GDM1 (cell line): ENCODE measurements around the gene FBN1.

Experiments used
- DNase-seq: peaks from one replicate; lab custom pipeline; 2025; lab: John Stamatoyannopoulos, UW

Gene FBN1

DNA sequence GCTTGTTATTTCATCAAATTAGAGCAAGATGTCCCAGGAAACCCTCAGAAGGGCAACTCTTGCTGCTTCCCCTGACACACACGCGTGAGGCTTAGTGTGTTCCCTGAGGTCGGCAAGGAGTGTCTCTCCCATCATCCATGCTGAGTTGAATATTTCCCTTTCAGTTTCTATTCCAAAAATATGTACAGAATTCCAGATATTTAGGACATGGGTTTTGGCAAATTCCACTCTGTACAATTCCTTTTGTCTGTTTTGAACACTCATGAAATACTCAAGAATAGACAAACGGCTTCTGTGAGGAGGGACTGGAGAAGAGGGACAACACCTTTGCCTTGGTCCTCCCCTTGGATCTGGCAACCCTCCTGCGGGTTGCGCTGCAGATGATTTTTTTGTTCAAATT, 176.2 kb downstream of the FBN1 start:
- no peak for DNase-seq

GRCh38 chr15:48467801-48468200, 177.7 kb downstream of the FBN1 start:
- no peak for DNase-seq

DNA sequence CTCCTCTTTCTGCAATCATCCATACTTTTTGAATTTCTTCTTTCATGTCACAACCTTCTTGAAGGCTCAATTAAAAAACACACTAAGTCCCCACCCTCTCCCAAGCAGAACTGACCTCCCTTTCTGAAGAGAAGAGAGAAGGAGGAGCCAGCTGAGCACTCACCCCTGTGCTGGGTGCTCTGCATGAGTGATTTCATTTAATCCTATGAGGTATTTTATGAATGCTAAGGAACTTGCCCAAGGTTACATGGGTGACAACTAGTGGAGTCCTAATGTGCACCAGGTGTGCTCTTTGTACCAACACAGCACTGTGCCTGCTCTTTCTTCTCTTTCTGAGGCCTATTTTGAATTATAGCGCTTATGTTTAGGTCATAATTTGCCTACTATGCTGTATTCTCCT, 178.7 kb downstream of the FBN1 start:
- no peak for DNase-seq

DNA sequence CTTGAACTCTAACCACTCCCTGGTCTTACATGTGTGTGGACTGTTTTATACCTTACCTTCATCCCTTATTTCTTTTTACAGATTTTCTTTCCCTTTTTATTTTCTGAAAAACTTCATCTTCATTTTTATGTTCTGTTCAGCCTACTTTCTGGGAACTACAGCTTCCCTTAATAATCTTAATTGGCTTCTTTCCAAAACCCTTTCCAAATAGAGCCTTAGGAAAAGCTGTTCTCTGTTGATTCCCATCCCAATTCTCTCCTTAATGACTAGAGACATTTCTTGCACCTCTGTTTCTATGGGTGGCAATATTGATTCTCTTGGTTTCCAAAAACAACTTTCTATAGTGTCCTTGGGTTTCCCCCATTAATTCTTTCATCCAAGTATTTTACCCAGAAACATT, 179.4 kb downstream of the FBN1 start:
- DNase-seq, result no peak

DNA sequence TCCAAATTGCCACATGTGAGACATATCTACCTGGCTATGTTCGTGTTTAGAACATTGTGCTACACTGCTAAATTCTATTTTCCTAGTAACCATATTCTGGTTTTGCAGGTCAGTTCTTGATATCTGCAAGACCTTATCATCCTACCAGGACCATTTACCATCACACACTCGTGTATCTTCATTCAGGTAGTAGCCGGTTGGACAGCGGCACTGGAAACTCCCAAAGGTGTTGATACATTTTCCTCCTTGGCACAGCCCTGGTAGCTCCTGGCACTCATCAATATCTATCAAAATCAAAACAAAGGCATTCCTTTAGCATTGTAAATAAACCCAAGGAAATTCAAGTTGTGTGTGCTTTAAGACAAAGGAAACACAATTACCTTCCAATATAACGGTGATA, 180.1 kb downstream of the FBN1 start:
- DNase-seq, result no peak

- DNase-seq, result no peak
These were observed 182.1 kb downstream of the FBN1 start for GRCh38 chr15:48463366-48463880.

DNA sequence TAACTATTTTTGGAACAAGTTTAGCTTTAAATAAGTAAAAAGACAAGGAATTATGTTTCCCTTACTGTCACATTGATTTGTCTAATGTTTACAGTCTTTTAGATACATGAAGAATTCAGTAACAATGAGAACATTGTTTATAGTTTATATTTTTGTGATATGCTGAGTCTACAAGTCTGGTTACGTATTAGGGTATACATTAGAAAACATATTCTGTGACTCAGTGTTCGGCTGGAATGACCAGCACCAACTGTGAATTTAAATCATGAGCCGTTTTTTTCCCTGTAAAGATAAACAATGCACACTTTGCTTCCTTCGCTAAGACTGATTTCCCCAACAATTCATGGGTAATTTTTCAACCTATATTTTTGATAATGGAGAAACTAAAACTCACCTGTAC, 182.8 kb downstream of the FBN1 start:
- no peak for DNase-seq

- no peak for DNase-seq
These were observed 185.7 kb downstream of the FBN1 start for GRCh38 chr15:48459571-48460442.

DNA sequence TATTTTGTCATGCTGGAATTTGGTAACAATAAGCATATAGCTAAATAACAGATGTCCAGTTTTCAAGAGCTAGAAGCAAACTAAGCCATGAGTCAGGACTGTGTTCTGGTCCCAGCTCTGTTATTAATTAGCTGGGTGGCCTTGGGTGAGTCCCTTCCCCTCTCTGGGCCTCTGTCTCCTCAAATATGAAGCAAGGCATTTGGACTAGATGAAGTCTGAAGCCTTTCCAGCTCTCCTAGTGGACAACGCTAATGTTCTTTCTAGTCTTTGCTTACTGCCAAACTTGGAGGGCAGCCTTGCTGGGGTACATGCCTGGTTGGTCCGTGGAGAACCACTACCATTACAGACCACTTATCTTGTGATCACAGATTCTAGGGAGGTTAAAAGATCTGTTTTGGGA, 186.6 kb downstream of the FBN1 start:
- no peak for DNase-seq

GRCh38 chr15:48456134-48456533, 189.4 kb downstream of the FBN1 start:
- DNase-seq, result no peak

DNA sequence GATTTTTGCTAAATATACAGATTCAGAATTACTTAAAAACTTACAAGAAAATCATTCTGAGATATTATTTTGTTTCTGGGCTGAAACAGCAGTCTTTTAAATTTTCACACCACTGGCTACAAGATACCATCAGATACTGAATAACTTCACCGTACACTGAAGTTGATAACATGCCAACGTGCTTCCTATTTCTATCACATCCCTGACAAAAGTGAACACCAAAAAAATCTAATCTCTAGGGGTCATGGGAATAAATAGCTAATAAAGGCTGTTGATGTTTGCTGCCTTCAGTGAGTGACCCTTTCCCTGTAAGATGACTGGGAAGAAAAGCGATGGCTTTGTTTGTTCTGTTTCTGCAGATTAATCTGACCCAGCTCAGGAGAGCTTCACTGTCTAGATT, 193.8 kb downstream of the FBN1 start:
- DNase-seq, result no peak

DNA sequence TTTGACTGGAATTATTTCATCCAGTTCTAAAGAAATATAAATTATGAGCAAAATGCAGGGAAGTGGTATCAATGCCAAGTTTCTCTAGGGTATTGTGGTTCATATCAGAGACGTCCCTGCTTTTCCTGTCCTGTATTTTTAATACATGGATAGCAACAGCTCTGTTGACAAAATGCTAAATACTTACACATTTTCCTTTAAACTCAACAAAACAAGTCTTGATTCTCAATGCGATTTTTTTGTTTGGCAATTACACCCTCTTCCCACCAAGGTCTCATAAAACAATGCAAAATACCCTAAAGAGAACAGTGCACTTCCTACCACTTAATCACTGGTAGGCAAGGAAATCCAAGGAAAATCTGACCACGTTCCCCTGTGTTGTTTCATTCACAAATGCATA, 194.3 kb downstream of the FBN1 start:
- DNase-seq, result no peak

DNA sequence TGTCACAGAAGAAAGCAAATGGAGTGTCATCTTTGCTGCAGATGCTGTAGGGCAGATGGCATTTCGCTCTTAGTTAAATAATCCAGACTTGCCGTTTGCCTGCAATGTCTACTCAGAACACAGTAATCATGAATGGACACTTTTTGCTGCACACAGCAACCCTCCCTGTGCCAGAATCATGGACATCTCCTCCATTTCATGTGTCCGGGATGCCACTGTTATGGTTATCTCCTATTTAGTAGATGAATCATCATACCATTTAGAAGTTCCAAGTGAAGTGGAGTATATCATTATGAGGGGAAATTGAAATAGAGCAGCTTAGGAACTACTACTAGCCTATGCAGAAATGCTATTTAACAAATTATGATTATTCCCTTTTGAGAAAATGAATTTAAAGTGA, 195.8 kb downstream of the FBN1 start:
- DNase-seq, result no peak

GRCh38 chr15:48447657-48448056, 197.9 kb downstream of the FBN1 start:
- no peak for DNase-seq

DNA sequence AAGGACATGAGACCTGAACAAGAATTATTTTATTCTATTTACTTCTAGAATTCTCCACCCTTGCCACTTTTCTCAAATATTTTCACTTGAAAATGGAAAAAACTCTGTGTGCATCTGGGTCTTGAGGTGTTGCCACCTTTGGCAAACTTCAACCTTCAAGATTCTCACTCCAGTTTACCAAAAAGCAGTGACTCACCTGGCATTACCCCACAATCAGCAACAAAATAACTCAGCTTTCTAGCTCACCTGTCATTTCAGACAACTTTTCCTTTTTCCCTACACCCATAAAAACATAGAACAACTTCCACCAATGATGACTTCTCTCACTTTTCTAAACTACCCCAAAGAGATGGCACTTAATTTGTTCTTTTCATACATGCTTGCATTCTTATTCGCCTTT, 198.5 kb downstream of the FBN1 start:
- no peak for DNase-seq

- DNase-seq, result no peak
These were observed 203.5 kb downstream of the FBN1 start for GRCh38 chr15:48442011-48442410.

GRCh38 chr15:48440084-48440483, 205.4 kb downstream of the FBN1 start:
- no peak for DNase-seq

- DNase-seq, result no peak
These were observed 208.3 kb downstream of the FBN1 start for GRCh38 chr15:48437178-48437577.

DNA sequence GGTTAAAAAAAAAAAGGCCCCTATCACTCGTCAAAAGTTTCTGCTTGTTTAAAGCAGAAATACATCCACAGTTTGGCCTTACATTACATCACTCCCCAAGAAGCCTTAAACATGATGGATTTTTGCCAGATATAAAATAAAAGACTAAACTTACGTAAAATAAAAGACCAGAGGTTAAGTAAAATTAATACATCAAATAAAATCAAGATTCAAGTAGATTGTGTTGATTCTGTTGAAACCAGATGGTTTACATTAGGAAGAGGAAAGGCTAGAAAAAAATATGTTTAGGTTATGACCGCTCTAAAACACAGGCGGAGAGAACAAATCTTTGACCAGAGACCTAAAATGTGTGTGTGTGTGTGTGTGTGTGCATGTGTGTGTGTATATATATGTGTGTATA, 210.2 kb downstream of the FBN1 start:
- no peak for DNase-seq

- DNase-seq, result no peak
These were observed 212.2 kb downstream of the FBN1 start for GRCh38 chr15:48433226-48433886.

- no peak for DNase-seq
These were observed 212.8 kb downstream of the FBN1 start for GRCh38 chr15:48432688-48433087.

DNA sequence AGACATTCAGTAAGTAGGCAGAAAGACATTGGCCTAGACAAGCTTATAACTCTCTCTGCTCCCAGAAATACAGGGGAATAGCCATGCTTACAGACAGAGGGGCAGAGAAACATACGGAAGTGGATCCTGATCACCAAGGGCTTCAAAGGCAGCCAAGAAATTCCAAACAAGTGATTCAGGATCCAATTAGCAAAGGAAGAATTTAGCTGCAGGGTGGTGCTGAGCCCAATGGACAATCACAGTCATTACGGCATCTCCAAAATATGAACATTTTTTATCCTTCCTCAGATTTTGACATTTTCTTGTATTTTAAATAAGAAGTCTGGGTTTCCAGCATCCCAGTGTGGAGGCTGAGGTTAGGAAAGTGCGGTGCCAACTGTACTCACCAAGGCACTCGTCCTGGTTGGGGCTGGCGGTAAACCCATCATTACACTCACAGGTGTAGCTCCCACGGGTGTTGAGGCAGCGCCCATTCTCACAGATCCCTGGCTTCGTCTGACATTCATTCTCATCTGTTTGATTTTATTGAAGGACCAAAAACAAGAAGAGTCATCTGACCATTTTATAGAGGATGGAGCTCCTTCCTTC, 217.5 kb downstream of the FBN1 start:
- no peak for DNase-seq

GRCh38 chr15:48427479-48427878, 218.0 kb downstream of the FBN1 start:
- DNase-seq, result no peak
